ENCODE results near the gene NDUFS5.
"Not testable (repeated sequence)": the region's sequence is repeated elsewhere in the genome, so short reads cannot be mapped to it uniquely, and the experiment has no call there.

The NDUFS5 gene

DNA sequence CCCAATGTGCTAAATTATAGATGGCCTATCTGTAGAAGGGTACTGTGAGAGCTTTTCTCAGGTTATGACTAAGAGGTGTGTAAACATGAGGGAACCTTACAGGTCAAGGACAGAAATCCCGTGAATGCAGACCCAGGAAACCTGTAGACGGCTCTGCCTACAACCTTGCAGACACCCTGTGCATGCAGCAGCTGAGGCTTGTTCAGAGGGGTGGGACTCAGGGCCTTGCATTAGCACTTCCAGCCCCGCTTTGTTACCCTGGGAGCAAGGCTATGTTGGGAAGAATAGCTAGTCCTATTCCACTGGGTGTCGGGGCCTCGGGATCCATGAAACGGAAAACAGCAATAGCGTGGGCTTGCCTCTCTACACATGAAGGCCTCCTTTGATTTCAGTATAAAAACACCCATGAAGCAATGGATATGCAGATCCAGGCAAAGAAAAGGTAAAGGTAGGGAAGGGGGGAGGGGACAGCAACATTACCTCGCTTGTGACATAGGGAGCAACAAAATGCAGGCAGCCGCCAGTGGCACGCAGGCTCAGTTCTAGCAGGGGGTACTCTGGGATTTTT lies 9.5 kb upstream of the NDUFS5 start:
- no peak for DNase-seq (ENCODE audit: low spot score)

- DNase-seq (ENCODE audit: low spot score) = no peak
Measured at GRCh38 chr1:39017266-39017665, 8.9 kb upstream of the NDUFS5 start.

DNA sequence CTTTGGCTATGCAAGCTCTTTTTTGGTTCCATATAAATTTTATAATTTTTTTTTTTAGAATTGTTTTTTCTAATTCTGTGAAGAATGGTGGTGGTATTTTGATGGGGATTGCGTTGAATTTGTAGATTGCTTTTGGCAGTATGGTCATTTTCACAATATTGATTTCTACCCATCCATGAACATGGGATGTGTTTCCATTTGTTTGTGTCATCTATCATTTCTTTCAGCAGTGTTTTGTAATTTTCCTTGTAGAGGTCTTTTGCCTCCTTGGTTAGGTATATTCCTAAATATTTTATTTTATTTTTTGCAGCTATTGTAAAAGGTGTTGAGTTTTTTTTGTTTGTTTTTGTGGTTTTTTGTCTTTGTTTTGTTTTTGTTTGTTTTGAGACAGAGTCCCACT lies 5.7 kb upstream of the NDUFS5 start:
- DNase-seq (ENCODE audit: low spot score) = not testable (repeated sequence)

GRCh38 chr1:39021426-39021825 lies 4.7 kb upstream of the NDUFS5 start:
- no peak for DNase-seq (ENCODE audit: low spot score)

DNA sequence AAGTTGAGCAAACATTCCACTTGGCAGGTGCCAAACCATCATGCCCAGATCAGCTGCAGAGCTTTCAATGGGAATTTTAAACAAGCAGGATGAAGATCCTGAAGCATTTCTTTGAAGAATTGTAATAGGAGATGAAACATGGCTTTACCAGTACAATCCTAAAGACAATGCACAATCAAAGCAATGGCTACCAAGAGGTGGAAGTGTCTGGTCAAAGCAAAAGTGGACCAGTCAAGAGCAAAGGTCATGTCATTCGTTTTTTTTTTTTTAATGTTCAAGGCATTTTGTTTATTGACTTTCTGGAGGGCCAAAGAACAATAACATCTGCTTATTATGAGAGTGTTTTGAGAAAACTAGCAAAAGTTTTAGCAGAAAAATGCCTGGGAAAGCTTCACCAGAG lies 3.0 kb upstream of the NDUFS5 start:
- DNase-seq (ENCODE audit: low spot score) = no peak

DNA sequence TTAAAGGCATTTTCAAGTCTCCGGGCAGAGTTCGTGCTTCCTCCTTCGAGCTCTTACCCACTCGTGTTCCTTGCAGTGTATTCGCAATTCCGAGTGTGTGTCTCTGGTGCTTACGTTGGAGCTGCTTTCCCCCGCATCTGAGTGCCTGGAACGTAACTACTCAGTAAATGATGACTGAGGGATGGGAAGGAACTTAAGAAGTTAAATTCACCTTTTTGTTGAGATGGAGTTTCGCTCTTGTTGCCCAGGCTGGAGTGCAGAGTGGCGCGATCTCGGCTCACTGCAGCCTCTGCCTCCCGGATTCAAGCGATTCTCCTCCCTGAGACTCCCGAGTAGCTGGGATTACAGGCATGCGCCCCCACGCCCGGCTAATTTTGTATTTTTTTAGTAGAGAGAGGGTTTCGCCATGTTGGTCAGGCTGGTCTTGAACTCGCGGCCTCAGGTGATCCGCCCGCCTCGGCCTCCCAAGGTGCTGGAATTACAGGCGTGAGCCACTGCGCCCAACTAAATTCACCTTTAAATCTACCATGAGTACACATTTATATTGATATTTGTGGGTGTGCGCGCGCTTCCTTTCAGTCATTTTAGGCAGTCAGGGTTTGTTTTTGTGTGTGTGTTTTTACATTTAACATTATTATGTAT lies 837 bp downstream of the NDUFS5 start:
- no peak for DNase-seq (ENCODE audit: low spot score)

DNA sequence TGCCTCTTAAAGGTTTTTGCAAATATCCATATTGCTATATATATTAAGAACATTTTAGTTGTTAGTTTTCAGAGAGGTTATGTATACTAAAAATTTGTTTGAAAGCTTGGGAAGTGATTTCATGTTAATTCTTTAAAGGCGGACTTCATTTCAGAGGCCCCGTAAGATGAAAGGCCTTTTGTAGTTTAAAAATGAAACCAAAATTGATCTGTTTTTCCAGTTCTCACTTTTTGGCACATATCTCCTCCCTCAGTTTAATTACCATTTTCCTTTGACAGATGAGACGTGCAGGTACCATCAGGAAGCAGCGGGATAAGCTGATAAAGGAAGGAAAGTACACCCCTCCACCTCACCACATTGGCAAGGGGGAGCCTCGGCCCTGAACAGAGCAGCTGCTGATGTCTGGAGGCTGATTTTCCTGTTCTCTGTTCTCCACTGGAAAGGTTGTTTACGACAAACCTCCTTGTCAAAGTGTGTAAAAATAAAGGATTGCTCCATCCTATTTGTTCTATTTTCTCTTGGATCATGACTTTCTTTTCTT lies 8.0 kb downstream of the NDUFS5 start:
- DNase-seq (ENCODE audit: low spot score) = no peak

GRCh38 chr1:39036678-39037077 lies 10.5 kb downstream of the NDUFS5 start:
- no peak for DNase-seq (ENCODE audit: low spot score)

- no peak for DNase-seq (ENCODE audit: low spot score)
Measured at GRCh38 chr1:39043513-39043912, 17.4 kb downstream of the NDUFS5 start.

- no peak for DNase-seq (ENCODE audit: low spot score)
Measured at GRCh38 chr1:39044762-39045161, 18.6 kb downstream of the NDUFS5 start.

DNA sequence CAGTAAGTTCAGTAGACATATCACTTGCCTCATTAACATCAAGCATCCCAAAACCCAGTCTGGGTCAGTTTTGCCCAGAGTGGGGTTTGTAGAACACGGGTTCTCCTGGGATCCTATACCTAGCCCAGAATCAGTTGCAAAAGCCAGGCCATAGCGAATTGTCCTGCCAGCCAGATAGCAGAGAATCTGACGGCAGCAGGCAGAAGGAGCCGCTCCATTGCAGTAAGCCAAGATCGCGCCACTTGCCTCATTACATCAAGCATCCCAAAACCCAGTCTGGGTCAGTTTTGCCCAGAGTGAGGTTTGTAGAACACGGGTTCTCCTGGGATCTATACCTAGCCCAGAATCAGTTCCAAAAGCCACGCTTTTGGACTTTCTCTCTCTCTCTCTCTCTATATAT lies 19.1 kb downstream of the NDUFS5 start:
- no peak for DNase-seq (ENCODE audit: low spot score)

- no peak for DNase-seq (ENCODE audit: low spot score)
Measured at GRCh38 chr1:39046613-39047210, 20.6 kb downstream of the NDUFS5 start.

DNA sequence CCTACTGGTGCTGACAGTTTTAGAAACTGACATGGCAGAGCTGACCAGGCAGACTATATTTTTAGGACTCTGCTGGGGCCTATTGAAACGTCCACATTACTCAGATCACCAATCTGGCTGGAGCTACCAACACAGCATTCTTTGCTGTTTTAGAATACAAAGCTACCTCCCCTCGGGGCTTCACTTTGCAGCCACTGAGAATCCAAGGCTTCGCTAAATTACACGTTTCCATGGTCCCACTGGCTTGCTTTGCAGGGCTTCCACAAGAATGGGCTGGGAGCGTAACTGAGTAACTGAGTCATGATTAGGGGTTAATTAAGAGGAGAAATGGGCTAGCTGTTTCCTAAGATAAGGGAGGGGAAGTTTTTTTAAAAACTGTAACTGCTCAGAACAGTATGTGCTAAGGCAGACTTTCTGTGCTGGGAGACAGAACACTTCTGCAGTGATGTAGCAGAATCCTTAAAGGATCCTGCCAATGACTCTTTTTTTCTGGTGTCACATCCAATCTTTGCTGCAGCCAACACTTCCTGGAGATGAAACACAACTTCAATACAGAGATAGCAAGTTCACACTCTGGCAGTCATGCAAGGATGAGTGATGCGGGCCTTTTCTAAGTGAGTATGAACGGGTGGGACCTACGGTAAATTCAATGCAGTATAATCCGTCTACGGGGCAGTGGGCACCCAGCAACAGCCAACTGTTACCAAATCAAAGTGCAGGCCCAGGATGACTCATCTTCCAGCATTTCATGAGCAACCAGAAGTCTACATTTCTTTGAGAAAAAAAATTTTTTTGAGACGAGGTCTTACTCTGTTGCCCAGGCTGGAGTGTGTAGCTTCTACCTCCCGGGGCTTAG lies 21.5 kb downstream of the NDUFS5 start:
- DNase-seq (ENCODE audit: low spot score) = peak; percentile 70

DNA sequence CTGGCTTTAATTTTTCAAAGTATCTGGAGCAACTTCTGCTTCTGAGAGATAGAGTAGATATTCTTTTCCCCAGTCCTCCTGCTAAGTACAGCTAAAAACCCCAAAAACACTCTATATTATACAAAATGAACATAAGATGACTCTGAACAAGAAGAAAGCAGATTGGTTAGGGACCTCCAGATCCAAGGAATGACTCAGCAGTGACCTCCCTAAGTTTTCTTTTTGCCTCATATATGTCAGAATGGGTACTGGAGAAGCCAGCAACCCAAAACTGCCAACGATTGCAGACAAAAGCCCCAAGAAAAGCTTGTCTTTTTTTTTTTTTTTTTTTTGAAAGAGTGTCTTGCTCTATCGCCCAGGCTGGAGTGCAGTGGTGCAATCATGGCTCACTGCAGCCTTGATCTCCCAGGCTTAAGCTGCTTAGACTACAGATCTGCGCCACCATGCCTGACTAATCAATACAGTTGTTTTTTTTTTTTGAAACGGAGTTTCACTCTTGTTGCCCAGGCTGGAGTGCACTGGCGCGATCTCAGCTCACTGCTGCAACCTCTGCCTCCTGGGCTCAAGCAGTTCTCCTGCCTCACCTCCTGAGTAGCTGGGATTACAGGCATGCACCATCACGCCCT lies 22.7 kb downstream of the NDUFS5 start:
- DNase-seq (ENCODE audit: low spot score) = no peak

DNA sequence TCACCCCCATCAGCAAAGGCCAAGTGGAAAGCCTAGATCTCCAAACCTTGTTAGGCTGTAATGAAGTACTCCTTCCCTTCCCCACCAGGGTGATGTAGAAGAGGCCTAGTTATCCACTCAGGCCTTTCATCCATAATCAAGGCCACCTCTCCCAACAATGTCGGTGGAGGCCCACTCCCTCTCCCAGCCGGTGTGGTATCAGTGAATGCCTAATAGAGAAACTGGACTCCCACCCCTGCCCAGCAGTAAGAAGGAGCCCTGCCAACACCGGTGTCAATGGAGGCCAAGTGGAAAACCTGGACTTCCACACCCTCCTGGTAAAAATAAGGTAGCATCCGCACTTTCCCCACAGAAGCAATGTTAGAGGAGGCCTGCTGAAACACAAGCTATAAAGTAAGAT lies 23.9 kb downstream of the NDUFS5 start:
- no peak for DNase-seq (ENCODE audit: low spot score)

DNA sequence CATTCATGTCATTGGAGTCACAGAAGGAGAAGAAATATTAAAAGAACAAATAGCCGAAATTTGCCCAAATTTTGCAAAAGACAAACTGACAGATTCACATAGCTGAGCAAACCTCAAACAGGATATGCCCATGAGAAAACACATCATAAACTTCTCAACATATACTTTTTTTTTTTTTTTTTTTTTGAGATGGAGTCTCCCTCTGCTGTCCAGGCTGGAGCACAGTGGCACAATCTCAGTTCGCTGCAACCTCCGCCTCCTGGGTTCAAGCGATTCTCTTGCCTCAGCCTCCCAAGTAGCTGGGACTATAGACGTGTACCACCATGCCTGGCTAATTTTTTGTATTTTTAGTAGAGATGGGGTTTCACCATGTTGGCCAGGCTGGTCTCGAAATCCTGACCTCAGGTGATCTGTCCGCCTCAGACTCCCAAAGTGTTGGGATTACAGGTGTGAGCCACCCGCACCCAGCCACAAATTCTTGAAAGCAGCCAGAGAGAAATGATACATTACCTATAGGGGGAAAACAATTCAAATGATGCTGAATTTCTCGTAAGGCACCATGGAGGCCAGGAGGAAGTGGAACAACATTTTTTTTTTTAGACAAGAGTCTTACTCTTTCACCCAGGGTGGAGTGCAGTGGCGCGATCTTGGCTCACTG lies 25.2 kb downstream of the NDUFS5 start:
- DNase-seq (ENCODE audit: low spot score) = not testable (repeated sequence)

GRCh38 chr1:39051956-39052355 lies 25.8 kb downstream of the NDUFS5 start:
- DNase-seq (ENCODE audit: low spot score) = no peak

- not testable (repeated sequence) for DNase-seq (ENCODE audit: low spot score)
Measured at GRCh38 chr1:39055213-39055710, 29.1 kb downstream of the NDUFS5 start.

GRCh38 chr1:39061516-39061915 lies 35.4 kb downstream of the NDUFS5 start:
- not testable (repeated sequence) for DNase-seq (ENCODE audit: low spot score)

GRCh38 chr1:39061951-39062350 lies 35.8 kb downstream of the NDUFS5 start:
- DNase-seq (ENCODE audit: low spot score) = no peak

GRCh38 chr1:39063191-39063590 lies 37.0 kb downstream of the NDUFS5 start:
- DNase-seq (ENCODE audit: low spot score) = no peak

Measured in hepatic stellate cell (primary cell).